ENCODE results near the gene OTOS.

Gene OTOS

DNA sequence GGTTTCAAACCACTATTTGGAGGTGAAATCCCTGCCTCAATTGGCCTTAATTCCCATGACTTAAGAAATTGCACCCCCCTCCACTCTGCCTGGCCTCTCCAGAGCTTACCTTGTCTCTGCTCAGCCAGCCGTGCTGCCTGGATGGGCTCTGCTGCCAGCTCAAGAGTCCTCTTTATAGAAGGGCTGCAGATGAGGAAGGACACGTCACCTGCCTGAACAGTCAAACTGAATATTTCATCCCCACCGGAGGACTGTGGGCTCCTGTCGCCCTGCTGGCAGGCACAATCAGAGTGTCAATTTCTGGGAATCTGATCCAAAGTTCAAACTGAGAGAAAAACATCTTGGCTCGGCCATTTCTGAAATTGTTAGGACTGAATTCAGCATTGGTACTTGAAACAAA lies at the start of gene OTOS:
Gene OTOS (minus strand): TSS at position 148 of the 400 bp plus-strand sequence. CDS start 332 bp downstream, outside the sequence.
- no peak for DNase-seq (ENCODE audit: low read depth)

DNA sequence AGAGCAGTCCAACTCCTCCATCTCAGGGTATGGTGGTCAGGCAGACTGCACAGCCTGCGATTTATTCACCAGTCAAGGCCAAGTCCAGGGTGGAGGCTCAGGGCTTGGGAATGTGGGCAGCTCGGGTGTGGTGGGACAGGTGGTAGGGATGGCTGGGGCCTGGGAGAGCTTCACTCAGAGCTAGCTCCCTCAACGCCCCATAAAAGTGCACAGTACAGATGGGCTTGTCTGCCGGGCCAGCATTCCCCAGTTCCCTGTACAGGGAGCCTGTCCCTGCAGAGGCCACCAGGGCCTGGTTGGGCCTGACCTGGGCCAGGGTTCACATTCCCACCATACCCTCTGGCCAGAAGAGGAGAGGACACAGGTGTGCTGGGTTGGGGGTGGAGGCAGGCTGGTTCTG lies 49.2 kb upstream of the OTOS start:
- no peak for DNase-seq (ENCODE audit: low read depth)

DNA sequence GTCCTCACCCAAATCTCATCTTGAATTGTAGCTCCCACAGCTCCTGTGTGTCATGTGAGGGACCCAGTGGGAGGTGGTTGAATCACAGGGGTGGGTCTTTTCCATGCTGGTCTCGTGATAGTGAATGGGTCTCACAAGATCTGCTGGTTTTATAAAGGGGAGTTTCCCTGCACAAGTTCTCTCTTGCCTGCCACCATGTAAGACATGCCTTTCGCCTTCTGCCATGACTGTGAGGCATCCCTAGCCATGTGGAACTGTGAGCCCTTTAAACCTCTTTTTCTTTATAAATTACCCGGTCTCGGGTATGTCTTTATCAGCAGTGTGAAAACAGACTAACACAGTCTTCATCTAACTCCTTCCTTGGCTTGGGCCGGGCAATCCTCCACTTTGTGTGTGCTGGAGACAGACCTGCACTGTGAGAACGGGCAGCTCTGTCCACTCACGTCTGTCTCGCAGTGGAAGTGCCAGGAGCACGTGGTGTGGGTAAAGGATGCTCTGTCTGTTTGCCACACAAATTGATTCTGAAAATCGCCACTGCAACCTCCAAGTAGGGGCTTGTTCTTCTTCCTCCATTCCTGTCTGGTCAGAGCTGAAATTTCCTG lies 47.6 kb upstream of the OTOS start:
- DNase-seq (ENCODE audit: low read depth): no peak

DNA sequence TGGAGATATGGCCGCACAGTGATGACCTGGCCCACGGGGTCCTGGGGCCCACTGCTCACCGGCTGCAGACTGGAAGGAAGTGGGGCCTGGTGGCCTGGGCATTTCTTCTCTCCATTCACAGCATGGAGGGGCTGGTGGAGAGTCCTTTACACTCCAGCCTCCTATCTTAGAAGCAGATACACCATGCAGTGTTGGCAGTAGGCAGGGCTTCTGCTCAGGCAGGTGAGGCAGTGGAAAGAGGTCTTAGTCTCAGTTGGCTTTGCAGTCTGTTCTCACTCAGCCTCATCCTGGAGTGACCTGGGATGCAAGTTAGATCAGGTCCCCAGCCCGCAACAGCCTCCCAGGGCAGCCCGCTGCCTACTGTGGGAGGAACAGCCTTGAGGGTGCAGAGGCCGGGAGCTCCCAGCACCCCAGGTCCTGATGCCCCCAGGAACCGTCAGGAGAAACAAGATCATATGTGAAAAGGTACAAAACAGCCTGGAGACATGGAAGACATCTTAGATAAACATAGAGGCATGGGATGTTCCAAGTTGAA lies 45.8 kb upstream of the OTOS start:
- DNase-seq (ENCODE audit: low read depth): no peak

DNA sequence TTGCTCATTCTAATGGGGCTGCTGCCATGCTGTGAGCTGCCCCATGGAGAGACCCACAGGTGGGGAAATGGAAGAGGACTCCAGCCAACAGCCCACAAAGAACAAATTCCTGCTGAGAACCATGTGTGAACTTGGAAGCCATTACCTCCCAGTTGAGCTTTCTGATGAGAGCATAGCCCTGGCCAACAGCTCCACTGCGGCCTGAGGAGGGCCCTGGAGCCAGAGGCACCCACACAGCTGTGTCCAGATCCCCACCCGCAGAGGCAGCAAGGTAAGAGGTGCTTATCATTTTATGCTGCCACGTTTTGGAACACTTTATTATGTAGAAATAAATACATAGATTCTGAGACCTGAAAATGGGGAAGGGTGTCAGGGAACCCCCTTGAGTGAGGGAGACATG lies 44.2 kb upstream of the OTOS start:
- DNase-seq (ENCODE audit: low read depth): no peak

DNA sequence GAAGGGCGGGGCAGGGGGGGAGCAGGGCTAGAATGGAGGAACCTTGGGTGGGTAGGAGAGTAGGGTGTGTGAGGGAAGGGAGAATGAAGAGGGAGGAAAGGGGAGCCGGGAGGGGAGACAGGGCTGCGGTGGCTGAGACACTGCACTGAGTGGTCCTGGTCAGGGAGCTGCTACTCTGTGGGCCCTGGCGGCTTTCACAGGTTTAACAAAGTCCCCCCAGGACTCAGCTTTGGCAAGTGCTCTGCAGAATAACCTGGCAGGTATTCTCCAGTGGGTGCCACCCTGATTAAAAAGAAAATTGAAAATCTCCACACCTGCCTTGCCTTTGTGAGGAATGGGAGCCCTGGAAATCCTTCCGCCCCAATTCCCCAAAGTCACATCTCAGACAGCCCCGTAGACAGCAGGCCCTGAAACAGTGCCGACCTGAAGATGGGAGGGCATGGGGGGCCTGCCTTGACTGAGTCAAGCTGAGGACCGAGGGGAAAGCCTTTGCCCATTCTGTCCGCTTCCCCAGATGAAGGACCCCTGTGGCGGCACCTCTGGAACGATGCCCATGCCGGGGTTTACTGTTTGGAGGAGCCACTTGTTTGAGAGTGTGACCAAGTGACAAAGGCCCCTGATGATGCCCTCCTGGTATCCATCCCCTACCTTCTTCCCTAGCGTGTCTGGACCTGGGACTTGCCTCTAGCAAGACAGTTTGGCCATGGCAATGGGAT lies 43.6 kb upstream of the OTOS start:
- DNase-seq (ENCODE audit: low read depth): no peak

DNA sequence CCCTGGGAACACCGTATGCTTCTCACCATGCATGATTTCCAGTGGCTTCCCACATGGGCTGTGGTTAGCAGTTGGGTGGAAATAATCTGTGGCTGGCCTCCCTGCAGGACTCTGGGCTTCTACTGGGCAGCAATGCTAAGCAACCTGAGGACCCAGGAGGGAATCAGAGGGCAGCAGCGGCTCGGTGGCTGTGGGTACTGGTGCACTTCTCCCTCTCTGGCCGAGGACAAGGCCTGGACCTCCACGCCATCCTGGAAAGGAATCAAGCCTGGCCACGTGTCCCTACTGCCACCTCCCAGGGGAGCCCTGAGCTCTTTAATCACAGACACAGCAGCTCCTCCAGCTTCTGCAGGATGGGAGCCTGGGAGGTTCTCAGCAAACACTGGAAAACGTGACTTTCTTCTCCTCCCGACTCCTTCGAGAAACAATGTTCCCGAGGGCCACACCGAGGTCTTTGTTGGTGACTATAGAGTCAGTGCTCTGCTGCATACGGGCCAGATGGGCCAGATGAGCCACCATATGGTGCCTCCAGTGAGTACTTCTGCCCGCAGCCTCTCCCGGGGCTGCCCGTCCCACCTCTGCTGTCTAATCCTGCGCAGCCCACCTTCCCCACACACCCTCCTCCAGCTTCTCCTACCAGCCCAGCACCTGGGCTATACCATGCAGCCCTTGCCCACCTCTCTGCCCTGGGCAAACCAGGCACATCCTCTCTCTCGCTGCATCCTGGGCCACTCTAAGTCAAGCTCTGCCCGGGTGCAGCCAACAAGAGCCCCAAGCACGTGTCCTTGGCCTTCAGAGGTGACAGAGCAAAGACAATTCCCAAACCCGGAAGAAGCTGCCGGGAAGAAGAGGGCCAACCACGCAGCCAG lies 42.8 kb upstream of the OTOS start:
- no peak for DNase-seq (ENCODE audit: low read depth)

DNA sequence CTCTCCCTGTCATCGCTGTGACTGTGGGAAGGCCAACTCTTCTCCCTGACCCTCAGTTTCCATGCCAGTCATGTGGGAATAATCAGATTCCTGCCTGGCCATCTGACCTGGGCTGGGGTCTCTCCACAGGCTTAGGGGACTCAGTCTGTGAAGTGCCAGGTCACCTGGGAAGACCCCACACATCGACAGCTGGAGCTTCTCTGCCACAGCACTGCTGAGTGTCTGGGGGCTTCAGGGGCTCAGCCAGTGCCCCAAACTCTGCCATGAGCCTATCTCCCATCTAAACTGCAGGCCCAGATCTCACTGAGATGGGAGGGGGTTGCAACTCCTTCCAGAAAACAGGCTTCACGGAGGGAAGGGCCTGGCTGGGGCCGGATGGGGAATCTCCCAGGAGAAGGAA lies 42.0 kb upstream of the OTOS start:
- DNase-seq (ENCODE audit: low read depth): no peak

DNA sequence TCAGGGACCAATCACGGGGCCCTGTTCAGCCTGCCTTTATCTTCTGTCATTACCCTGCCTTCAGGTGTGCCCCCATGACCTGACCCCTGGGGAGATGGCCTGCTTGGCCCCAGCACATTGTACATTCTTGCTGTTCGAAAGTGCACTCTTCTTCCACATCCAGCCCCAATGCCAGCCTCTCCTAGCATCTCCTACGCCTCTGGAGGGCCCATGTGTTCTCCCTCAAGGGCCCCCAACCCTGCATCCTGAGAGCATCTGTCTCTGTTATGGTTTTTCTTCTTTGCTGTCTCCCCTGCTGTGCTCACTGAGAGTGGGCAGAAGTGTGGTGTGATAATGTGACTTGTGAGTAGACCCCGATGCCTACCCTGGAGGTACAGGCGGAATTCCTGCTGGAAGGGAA lies 41.5 kb upstream of the OTOS start:
- DNase-seq (ENCODE audit: low read depth): no peak

DNA sequence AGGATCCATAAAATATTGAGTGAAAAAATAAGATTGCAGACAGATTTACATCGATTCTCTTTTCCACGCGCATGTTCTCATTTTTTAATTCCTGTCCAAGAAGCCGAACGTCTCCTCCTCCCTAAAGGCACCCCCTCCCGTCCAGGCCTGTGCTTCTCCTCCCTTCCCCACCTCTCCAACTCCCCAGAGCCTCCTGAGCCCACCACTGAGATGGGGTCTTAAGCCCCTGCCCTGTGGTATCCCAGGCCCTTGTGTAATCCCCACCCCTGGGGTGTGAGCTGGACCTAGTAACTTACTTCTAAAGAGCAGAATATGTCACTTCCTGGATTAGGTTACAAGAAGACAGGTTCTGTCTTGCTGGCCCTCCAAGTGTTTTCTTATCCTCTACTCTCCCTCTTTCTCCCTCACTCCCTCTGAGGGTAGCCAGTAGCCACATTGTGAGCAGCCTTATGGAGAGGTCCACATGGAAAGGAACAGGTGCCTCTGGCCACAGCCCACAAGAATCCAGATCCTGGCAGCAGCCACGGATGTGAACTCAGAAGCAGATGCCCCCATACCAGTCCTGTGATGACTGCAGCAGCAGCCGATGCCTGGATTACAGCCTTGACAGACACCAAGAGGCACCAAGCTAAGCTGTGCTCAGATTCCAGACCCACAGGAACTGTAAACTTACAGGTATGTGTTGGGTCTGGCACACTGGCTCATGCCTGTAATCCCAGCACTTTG lies 39.6 kb upstream of the OTOS start:
- DNase-seq (ENCODE audit: low read depth): no peak

DNA sequence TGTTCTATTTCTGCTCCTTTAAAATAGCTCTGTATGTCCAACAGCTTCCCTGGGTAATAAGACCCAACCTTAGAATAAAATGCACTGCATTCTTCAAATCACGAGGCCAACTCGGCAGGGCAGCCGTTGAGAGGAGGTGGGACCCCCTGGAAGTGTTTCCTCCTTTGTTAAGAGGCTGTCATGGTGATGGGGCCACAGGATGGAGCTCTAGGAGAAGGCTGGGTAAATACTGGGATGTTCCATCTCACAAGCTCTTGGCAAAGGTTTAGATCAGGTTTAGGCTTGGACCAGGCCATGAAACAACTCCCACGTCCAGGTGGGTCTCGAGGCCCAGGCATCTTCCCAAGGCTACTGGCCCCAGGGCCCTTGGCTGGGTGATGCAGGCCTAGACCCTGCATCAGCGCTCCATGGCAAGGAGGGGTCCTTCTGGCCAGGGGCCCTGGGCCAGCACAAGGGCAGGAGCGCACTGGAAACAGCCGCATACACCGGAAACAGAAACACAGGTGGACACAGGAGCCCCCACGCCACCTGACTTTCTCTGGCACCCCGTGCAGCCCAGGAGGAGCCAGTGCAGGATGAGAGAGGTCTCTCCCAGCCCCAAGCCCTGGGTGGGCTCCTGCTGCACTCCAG lies 38.8 kb upstream of the OTOS start:
- no peak for DNase-seq (ENCODE audit: low read depth)

DNA sequence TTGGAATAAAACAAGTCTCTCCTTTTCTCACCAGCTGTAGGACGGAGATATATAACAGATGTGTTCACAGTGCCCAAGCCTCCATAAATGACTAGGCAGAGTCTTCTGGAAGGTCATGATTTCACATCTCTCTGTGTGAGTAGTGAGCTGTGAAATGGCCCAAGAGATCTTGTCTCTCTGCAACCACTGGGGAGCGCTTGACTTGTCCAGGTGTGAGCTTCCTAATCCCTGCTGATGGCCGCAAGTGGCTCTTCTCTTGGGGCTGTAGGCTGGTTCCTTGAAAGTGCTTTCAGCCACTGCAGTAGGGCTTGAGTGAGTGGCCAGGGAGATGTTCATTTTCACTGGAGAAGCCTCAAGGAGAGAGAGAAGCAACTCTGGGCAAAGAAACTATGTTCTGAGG lies 38.1 kb upstream of the OTOS start:
- no peak for DNase-seq (ENCODE audit: low read depth)

DNA sequence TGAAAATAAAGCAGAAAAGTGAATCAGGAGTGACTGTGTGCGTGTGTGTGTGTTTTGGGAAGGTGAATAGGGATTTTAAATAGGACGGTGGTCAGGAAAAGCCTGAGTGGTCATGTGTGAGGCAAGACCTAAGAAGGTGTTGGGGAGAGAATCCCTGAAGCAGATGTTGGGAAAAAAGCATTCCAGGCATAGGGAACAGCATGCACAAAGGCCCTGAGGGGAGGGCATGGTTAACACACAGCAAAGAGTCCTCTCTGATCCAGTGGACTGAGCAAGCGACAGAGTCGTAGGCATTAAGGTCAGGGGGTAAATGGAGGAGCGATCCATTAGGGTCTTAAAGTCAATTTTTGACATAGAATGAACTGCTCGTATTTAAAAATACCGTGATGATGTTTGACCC lies 34.0 kb upstream of the OTOS start:
- no peak for DNase-seq (ENCODE audit: low read depth)

DNA sequence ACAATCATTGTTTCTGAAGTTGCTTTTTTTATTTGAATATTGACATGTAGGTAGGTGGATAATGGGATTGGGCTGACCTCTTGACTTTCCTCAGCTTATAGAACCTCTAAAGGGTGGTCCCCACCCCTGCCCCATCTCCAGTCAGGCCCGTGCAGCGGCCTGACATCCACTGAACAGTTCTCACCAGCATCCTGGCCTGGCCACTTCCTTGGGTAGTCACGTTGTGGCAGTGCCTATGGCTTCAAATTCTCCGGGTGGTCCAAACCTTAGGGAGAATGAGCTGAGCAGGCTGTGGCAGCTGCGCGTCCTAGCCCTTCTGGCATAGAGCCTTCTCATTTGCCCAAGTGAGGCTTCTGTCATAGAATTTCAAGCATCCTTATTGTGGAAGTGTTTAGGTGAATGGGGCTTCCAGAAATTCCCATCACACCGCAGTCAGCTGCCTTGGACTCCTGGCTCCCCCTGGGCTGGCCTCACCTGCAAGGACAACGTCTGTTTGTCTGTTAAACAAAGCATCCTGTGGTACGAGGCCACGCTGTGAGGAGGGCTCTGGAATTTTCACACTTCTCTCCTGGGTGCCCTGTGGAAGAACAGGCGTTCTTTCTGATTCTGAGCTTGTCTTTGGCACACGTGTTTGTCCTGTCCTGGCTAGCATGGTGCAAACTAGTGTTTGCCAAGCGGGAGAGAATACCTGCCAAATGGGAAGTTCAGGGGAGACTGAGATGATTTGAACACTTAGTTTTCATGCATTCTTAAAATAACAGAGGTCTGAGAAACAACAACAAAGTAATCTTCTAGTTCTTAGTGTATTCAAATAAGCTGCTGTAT lies 31.8 kb upstream of the OTOS start:
- no peak for DNase-seq (ENCODE audit: low read depth)

DNA sequence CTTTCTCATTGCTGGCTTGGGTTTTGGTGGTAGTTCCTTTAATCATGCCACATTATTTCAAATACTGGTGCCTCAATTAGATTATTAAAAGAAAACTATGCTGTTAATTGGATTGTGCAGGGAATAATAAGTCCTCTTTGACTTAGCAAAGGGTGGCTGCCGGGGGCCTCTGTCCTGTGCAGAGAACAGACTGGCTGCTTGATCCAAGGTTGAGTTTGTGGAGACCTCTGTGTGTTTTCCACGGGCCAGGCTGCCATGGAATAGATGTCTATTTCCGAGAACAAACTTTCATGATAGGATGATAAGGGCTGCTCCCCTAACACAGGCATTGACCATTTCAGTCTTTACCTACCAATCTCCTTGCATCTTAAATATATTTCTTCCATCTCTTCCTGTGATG lies 30.4 kb upstream of the OTOS start:
- DNase-seq (ENCODE audit: low read depth): no peak

DNA sequence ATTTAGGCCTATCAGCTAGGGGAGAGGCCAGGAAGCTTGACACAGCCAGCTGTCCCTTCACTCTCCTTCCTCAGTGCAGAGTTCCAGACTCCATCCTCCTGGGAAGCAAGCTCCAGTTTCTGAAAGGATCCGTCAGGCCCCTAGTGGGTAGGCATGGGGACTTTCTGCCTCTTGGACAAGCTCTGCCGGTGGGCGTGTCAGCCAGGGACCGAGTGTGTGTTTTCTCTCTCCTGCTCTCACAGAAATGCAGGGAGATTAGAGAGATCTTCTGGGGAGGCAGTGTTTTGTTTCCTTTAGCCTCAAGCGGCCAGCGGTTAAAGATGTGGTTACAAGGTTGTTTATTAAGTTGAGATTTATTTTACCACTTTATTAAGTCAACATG lies 29.9 kb upstream of the OTOS start:
- DNase-seq (ENCODE audit: low read depth): no peak

DNA sequence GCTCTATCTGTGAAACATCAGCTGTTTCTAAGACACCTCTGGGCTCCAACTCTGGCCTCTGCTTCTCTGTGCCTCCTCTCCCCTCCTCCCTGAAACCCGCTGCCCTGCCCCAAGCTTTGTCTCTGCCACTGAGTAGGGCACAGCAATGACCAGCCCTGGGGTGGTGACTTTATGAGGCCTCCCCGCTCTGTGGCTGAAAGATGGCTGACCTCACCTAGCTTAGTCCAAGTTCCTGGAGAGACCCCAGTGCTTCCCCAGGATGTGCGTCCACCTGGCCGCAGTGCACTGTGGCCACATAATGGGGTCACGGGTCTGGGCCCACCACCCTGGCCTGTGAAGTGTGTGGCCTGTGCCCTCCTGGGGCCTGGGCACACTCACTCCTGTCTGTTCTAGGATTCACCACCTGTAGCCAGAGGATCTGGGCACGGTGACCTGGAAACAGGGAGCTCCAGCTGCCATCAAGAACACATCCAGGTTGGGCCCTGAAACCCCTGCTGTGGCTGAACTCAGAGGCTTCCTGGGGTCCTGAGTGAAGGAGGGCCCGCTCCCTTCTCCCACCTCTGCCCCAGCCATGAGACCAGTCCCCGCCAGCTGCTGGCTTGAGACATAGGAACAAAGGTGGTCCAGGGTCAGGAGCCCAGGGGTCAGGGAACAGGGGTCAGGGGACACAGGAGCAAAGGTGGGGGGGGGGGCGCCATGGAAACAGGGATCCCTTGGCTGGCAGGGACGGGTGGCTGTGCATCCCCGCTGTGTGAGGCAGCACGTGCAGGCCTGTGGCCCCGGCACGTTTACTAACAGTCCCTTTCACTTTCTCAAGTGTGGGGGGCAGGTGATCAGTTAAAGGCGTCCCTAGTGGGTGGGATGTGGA lies 29.3 kb upstream of the OTOS start:
- DNase-seq (ENCODE audit: low read depth): no peak

DNA sequence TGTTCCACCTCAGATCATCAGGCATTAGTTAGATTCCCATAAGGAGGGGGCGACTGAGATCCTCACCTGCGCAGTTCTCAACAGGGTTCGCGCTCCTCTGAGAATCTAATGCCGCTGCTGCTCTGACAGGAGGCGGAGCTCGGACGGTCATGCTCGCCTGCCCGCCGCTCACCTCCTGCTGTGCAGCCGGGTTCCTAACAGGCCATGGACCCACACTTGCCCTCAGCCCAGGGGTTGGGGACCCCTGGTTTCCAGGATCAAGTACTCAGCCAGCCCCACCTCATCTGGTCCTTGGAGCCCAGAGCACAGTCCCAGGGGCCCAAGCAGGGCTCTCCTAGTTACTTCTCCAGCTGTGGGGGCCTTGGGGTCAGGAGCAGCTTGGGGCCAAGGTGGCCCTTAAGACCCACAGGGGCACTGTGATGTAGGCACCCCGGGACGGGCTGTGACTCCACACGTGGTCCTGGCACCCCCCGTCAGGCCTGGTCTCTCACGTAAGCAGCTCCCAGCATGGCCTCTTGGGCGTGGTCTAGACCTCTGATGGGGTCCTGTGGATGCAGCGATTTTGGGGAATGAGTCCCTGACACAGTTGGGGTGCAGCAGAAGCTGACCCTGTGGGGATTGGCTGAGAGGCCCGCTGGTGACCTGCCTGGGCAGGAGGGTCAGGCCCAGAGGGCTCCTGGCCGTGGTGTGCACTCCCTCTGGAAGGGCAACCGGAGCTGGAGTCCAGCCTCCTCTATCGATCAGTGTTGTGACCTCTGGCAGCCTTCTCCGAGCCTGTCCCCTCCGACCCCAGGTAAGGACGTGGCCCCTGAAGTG lies 28.3 kb upstream of the OTOS start:
- no peak for DNase-seq (ENCODE audit: low read depth)

DNA sequence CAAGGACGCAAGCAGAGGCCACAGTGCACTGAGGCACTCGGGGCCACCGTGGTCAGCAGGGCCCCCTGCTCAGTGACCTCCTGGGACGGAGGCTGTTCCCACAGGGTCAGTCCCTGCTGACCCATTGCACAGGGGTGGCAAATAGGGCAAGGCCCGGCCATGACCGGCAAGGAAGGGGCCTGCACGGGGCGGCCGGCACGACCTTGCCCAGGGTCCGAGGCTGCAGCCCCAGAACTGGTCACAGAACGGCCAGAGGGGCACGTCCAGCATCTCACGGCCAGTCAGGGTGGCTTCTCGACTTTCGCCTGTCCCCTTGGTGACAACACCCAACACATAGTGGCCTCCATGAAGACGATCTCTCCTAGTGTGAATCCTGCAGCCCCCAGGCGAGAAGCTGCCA lies 27.6 kb upstream of the OTOS start:
- no peak for DNase-seq (ENCODE audit: low read depth)
